Stimulated activated CD8-positive, alpha-beta memory T cell treated with anti-CD3 and anti-CD28 coated beads, Interleukin-12 subunit alpha, Interleukin-12 subunit beta, amount 100 ng/mL, for 24 hours (primary cell): ENCODE results near the gene PRR16.
"Not testable (repeated sequence)": the region's sequence is repeated elsewhere in the genome, so short reads cannot be mapped to it uniquely, and the experiment has no call there.

Experiments used
- DNase-seq: peaks from one replicate; pipeline ENCODE4 v3.0.0-alpha.2; 2020; ENCODE audit errors: extremely low read depth

PRR16 gene

DNA sequence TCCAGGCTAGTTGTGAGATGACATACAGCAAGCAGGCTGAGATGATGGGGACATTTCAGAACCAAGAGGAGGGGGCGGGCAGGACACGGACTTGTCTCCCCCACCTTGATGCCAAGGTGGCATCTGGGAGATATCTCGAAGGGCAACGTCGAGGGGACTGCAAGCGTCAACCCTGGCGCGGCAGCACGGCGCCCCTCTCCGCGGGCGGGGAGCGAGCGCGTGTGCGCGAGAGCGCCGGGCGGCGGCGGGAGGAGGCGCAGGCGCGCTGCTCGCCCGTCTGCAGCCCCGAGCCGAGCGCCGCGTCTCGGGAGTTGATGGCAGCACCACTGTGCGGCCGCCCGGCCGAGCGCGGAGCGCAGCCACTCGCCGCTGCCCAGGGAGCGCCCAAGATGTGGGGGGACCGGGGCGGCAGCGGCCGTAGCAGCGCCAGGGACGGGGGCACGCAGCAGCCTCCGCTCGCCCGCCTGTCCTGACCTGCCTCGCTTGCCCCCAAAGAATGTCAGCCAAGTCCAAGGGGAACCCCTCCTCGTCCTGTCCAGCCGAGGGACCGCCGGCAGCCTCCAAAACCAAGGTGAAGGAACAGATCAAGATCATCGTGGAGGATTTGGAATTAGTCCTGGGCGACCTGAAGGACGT is at the start of gene PRR16:
PRR16 (plus strand) TSS at position 310 of the 636 bp plus-strand sequence.
- no peak for DNase-seq

DNA sequence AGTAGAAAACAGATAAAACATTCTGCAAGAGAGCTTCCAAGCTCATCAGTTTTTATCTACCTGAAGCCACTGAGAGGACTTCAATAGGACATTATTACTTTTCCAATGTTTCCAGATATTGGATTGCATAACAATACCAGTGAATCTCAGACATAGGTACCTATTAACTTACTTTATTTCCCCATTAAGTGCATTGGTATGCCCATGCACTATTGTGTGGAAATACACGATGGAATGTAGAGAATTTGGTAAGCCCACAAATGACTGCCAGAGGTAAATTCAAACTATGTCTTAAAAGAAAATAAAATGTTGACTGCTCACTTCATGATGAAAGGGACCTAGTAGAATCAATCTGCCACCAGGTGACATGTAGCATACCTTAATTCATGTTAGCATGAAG is 48.1 kb upstream of the PRR16 start:
- DNase-seq = no peak

DNA sequence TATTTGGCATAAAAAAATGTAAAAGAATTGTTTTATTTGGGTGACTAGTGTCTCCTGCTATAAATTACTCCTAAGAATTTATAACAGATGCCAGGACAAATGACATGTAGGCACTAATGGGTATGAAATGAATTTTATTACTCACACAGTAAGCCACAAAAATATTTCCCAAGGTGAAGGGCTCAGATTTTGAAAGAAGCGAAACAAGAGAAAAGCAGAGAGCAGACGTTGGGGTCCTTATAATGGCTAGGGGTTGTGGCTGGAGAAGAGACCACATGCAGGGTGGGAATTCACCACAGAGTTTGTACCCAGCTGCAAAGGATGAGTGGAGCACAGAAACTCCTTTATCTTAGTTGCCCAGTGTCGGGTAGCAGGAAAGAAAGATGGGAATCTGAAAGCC is 45.0 kb upstream of the PRR16 start:
- DNase-seq = no peak

DNA sequence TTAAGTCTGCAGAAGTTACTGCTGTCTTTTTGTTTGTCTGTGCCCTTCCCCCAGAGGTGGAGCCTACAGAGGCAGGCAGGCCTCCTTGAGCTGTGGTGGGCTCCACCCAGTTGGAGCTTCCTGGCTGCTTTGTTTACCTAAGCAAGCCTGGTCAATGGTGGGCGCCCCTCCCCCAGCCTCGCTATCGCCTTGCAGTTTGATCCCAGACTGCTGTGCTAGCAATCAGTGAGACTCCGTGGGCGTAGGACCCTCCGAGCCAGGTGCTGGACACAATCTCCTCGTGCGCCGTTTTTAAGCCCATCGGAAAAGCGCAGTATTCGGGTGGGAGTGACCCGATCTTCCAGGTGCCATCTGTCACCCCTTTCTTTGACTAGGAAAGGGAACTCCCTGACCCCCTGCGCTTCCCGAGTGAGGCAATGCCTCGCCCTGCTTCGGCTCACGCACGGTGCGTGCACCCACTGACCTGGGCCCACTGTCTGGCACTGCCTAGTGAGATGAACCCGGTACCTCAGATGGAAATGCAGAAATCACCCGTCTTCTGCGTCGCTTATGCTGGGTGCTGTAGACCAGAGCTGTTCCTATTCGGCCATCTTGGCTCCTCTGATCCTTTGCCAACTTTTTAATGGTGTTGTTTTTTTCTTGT is 37.3 kb upstream of the PRR16 start:
- DNase-seq = not testable (repeated sequence)

DNA sequence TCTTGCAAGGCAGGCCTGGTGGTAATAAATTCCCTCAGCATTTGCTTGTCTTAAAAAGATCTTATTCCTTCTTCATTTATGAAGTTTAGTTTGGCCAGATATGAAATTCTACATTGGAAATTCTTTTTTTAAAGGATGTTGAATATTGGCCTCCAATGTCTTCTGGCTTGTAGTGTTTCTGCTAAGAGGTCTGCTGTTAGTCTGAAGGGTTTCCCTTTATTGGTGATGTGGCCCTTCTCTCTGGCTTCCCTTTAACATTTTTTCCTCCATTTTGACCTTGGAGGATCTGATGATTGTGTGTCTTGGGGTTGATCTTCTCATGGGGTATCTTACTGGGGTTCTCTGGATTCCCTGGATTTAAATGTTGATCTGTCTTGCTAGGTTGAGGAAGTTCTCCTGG is 33.5 kb upstream of the PRR16 start:
- DNase-seq = no peak

DNA sequence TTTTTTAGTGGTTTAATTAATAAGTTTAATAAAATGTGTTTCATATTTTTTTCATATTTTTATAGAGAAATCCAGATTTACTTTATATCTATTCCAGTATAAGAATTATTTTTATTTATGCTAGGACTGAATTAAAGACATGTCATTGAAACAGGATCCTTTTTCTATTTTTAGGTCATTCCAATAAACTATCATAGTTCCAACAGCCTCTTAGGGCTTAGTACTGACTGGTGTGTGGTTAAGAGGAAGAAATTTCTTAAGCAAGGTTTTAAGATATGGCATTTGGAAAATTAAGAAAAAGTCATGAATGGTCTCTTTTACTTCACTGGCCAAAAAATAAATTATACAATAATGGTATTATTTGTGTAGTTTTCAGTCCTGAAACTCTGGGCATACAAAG is 31.2 kb upstream of the PRR16 start:
- DNase-seq = no peak

DNA sequence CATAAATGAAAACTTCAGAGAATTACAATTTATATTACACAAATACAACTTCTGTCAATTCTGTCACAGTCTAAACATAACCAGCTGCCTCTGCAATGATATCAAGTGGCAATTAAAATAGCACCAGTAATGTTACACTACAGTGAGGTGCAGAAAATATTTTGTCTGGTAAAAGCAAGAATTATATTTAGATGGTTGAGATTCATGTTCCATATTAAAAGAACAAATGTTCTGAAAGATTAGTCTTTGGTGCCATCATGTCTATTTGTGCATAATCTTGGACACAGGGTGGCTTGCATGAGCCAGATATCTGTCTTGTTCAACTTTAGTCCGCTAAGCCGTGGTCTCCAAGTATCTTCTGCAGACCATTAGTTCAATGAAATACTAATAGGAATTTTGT is 29.0 kb upstream of the PRR16 start:
- no peak for DNase-seq

DNA sequence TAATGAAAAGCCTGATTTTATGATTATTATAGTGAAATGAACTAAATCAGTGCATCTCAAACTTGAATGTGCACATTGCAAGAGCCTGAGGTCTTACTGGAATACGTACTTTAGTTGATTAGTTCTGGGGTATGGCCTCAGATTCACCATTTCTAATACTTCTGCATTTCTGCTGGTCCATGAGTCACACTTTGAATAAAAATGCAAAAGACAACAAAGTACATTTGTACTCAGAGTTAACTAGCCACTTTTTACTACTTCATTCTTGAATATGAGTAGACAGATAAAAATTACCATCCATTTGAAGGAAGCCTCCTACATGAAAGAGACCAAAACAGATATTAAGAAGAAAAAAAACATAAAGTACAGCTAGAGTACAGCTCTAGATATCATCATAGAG is 27.1 kb upstream of the PRR16 start:
- DNase-seq = no peak

DNA sequence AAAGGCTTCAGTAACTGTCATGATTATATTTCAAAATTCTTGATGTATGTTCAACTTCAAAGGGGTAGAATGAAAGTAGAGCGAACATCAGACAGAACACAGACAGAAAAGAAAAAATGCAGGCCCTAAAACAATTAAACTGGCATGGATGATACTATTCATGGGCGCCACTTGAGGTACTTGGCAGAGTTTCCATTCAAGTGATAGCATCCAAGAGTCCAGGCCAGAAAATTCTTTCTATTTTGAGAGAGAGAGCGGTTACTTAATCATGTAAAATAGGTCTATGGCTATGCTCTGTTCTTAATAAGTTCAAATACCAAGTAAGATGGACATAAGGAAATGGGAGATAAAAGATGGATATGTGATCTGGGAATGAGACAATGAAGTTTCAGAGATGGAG is 21.4 kb upstream of the PRR16 start:
- no peak for DNase-seq

DNA sequence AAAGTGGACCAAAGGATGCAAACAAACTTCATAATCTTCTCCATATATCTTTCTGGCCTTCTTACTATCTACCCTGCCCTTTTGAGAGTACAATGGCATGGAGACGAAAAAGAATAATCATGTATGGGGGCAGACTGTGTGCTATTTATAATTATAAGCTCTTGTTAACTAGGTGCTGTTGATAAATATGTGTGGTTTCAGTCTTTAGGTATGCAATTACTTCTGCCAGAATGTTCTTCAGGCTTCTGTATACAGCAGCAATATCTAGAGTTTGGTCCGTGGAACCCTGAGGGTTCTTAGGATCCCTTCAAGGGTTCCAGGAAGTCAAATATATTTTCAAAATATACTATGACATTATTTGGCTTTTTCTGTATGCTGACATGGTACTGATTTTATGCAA is 20.5 kb upstream of the PRR16 start:
- DNase-seq = no peak

DNA sequence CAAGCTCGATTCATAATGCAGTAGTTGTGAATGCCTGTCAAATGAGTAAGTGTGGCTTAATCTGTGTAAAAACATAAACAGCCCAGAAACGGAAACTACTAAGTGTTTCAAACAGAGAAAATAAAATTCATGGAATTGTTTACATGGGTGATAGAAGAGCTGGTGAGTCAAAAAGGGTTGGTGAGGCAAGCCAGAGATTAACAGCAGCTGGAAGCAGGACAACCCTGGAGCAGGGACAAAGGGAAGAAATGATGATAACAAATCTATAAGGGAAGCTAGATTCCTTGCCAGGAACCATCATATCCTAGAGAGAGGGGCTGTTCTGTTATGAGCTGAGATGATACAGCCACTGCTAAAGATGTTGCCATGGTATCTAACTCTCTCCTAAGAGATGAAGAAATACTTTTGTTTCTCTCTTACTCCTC is 18.0 kb upstream of the PRR16 start:
- no peak for DNase-seq

DNA sequence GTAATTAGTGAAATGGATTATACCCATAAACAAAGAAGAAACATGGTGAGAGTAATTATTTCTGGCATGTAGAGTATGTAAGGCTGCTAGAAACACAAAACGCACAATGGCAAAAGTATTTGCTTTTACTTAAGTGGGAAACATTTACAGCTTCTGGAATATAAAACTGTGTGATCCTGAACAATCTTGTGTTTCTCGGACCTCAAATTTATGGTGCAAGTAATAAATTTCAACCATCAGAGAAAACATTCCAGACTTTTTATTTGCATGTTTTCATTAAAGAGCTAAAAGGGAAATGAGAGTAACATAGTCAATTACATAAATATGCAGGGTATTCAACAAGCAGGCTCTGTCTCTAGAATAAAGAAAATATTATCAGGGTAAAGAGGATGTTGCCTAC is 17.2 kb upstream of the PRR16 start:
- no peak for DNase-seq

DNA sequence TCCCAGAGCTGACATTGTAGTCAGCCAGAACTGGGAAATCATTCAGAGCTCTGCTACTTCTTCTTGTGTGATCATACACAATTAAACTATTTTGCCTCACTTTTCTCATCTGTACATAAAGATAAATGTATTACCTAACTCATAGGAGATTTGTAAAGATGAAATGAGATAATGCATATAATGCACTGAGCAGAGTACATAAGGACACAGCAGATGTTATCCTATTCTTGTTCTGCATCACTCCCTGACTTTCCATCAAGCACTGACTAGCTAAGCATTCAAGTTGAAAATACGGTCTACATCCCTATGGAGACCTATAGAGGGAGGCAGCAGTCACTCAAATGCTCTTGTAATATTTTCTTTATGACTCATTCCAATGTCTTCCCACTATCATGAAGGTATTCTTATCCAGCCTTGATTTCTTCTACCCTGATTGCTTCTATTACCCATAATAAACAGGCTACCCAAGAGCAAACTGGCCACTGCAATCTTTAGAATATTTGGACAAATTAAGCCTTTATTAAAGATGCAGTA is 16.3 kb upstream of the PRR16 start:
- DNase-seq = no peak

DNA sequence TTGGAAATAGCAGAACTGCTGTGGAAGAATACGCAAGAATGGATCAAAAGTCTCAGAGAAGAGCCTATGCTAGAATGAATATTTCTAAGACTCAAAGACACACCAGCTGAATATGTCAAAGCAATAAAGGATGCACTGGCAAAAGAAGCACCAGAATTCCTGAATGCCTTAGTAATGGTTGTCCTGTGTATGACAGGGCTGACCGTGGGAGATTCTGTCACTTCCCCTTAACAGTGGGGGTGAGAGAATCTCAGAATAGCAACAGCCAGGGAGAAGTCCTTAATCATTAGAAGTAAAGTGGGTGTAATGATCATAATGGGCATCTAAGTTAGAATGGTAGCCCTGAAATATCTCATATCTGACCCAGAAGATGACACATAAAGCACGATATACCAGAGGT is 14.6 kb upstream of the PRR16 start:
- no peak for DNase-seq

DNA sequence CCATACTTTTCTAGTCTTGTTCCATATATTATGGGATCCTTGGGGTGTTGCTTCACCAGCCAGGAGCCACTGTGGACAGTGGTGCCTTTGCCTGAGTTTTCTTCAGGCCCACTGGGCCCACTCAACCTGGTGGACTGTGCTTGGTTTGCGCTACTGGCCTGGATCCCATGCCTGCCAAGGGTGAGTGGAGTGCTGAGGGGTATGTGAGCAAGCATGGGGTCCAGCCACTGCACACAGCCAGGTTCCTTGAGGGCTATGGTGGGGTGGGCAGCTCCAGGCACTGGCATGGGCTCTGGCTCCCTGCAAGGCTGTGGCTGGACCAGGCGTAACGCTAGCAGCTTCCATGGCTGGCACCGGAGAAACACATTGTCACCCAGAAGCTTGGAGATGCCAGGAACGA is 13.2 kb upstream of the PRR16 start:
- DNase-seq = no peak

DNA sequence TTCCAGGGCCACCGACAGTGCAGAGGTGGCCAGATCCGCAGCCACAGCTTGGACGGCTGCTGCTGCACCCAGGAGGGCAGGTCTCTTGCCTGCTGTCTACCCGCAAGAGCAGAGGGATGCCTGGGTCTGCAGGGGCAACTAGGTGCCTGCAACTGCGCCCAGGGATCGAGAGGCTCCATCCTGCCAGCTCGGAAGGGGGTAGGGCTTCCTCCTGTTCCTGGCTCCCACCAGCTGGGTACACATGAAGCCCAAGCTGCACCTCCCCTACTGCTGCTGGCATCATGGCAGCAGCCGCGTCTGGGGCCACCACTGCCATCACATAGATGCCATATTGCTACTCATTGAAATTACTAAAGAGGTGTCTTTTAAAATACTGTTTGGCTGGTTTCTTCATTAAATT is 12.7 kb upstream of the PRR16 start:
- no peak for DNase-seq

DNA sequence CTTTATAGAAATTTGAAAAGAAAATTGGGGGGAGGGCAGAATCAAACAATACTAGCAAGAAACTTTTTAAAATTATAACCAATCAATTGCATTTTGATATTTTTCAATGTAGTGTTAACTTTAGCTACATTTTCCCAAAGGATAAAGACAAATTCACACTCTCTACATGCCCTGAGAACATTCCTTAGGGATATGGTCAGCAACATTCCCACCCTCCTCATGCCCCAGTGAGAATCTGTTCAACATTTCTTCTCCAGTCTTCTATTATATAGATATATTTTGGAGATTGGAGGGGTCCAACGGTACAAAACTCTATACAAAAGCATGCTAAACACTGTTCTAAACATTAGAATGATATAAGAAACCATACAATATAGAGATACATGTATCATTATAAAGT is 11.6 kb upstream of the PRR16 start:
- DNase-seq = no peak

DNA sequence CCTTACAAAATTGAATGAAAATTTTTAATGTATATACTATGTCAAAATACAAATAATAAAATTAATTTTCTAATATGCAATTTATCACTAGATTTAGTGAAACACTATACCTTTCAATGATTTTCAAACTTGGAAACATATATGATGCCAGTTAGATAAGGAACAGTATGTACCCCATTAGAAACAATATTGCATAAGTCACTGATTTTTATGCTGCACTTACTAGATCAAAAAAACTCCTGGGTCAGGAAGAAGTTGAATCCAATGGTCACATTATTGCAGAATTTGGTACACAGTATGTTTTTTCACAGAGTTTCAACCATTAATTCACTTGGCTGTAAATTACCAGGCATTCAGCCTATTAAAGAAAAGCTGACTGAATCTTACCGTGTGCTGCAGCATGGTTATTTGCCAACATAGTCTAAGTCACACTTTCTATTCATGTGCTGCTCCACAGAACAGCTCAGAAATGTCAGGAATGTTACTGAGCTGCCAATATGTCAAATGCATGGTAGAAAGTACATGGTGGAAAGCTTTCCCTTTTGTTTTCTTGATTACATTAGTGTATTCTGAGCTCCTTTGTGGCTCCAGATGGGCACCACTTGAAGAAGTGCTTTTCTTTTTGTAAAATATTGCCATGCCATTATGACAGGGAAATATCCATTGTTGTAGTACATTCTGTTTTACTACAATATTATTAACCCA is 9.9 kb upstream of the PRR16 start:
- no peak for DNase-seq

DNA sequence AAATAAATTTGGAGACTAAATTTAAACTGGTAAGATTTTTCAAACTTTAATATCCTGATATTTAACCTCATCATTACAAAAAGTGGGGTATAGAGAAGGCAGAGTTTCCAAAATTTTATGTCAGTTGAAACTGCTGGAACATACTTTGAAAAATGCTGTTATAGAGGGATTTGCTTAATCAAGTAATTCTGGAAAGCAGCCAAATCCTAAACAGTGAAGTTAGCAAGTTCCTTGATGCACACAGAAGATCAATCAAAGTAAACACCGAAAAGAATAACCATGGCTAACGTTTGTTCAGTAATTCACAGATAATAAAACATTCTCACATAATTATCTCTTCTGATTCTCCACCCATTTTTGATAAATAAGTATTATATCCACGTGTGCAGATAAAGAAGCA is 8.1 kb upstream of the PRR16 start:
- no peak for DNase-seq

DNA sequence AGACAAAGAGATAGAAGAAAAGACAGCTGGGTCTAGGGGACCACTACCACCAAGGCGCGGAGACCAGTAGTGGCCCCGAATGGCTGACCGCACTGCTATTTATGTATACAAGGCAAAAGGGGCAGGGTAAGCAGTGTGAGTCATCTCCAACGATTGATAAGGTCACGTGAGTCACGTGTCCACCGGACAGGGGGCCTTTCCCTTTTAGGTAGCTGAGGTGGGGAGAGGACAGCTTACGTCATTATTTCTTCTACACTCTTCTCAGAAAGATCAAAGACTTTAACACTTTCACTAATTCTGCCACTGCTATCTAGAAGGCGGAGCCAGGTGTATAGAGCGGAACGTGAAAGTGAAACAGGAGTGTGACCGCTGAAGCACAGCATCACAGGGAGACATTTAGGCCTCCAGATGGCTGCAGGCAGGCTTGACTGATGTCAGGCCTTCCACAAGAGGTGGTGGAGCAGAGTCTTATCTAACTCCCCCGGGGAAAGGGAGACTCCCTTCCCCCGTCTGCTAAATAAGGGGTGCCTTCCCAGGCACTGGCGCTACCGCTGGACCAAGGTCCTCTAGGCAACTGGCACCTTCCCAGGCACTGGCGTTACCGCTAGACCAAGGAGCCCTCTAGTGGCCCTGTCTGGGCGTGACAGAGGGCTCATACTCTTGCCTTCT is 6.1 kb upstream of the PRR16 start:
- DNase-seq = no peak

DNA sequence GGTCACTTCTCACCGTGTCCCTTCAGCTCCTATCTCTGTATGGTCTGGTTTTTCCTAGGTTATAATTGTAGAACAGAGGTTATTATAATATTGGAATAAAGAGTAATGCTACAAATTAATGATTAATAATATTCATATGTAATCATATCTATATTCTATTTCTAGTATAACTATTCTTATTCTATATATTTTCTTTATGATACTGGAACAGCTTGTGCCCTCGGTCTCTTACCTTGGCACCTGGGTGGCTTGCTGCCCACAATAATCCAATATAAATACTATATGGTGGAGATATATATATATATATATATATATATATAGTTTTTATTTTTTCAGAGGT is 5.6 kb upstream of the PRR16 start:
- not testable (repeated sequence) for DNase-seq

DNA sequence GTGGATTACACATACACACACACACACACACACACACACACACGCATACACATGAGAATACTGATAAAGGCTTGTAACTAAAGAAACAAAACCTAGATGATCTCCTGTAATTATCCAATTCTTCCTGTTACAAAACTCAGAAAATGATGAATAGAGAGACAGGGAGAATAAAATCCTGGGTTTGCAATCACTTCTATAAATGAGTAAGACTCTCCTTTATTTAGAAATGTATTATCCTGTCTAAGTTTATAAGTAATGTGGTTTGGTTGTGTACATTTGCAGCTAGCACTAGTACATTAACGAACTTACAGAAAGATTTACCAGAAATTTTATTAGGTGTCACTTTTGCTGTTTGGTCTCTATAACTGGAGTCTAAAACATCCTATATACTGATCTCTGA is 2.8 kb upstream of the PRR16 start:
- DNase-seq = no peak
